ENCODE data around the gene PDHB.

The PDHB gene

DNA sequence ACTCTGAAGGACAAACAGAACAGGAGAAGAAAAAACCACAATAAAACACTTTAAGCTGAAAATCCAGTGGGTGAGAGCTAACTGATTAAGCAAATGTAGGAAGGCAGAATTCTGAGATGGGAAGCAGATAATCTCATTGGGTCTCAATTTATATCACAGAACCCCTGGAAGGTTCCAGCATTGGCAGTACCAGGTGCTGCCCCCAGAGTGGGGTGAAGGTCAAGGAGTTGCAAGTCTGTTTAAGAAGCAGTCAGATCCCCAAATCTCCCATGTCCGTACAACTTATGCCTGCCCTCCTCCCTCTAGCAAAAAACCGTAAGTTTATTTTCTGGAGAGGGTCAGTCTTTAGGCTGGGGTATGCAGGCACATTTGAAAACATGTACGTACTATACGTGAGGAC is 55.9 kb downstream of the PDHB start:
- Histone ChIP-seq H3K4me3 (ENCODE audit: low read length) (no peak overlapping the region), H3K27ac (ENCODE audit: low read length) (no peak overlapping the region), H3K79me2 (ENCODE audit: low read length) (no peaks in the 10 kb centered on the region)

More for the DNA sequence above, 55.9 kb downstream of the PDHB start:
- no peaks in the 10 kb centered on the region for H4K20me1 ChIP-seq (ENCODE audit: insufficient read depth, low read length)
- no peaks in the 10 kb centered on the region for H3K27me3 ChIP-seq (ENCODE audit: low read depth, low read length)
- H3K9ac ChIP-seq (ENCODE audit: low read length), result no peak overlapping the region
- H3K4me1 ChIP-seq (ENCODE audit: low read length), result no peaks in the 10 kb centered on the region
- H2AFZ ChIP-seq (ENCODE audit: low read depth, low read length), result no peak overlapping the region
- no peaks in the 10 kb centered on the region for H3K9me3 ChIP-seq (ENCODE audit: insufficient read depth, low read length)
- H3K36me3 ChIP-seq (replicated peaks; ENCODE audit: low read depth, low read length), result no peaks in the 10 kb centered on the region
- H3K4me2 ChIP-seq (ENCODE audit: low read length), result no peak overlapping the region
- TF ChIP-seq EZH2phosphoT487 (IDR thresholded peaks at IDR 0.05; ENCODE audit: low read depth), result no peak
- TF ChIP-seq, protein P1, sequence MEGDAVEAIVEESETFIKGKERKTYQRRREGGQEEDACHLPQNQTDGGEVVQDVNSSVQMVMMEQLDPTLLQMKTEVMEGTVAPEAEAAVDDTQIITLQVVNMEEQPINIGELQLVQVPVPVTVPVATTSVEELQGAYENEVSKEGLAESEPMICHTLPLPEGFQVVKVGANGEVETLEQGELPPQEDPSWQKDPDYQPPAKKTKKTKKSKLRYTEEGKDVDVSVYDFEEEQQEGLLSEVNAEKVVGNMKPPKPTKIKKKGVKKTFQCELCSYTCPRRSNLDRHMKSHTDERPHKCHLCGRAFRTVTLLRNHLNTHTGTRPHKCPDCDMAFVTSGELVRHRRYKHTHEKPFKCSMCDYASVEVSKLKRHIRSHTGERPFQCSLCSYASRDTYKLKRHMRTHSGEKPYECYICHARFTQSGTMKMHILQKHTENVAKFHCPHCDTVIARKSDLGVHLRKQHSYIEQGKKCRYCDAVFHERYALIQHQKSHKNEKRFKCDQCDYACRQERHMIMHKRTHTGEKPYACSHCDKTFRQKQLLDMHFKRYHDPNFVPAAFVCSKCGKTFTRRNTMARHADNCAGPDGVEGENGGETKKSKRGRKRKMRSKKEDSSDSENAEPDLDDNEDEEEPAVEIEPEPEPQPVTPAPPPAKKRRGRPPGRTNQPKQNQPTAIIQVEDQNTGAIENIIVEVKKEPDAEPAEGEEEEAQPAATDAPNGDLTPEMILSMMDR (IDR thresholded peaks at IDR 0.05; ENCODE audit: low read depth, low read length), result no peak

All from OCI-LY3 (cell line).